Thymus (tissue), 11 donors: ENCODE measurements around the gene SUPT20HL1. TPM values are rescaled to one million over a fixed set of nuclear protein-coding genes. Genes with fewer than 3 reads are reported as not detected.
"Not testable (repeated sequence)": the region's sequence is repeated elsewhere in the genome, so short reads cannot be mapped to it uniquely, and the experiment has no call there.

ENCODE experiments used
- DNase-seq, 9 donors: peaks; one replicate each; pipeline ENCODE4 v3.0.0-alpha.2; 2013; ENCODE audit warnings: low spot score in 9 of 9, low read depth in 6 of 9, missing footprints in 1 of 9
- H3K27ac ChIP-seq, 2 donors: one replicate each; pipeline ENCODE4 v1.5.1; 2013; ENCODE audit warnings: control low read depth in 1 of 2, low read depth in 1 of 2, low read length in 1 of 2, mild to moderate bottlenecking in 1 of 2, moderate library complexity in 1 of 2
- H3K27me3 ChIP-seq, 2 donors: one replicate each; pipeline ENCODE4 v1.5.1; 2013; ENCODE audit warnings: low read length in 1 of 2; ENCODE audit not compliant: control insufficient read depth in 2 of 2, insufficient read depth in 1 of 2
- H3K36me3 ChIP-seq, 2 donors: one replicate each; pipeline ENCODE4 v1.5.1; 2013; ENCODE audit warnings: low read length in 1 of 2, mild to moderate bottlenecking in 1 of 2, moderate library complexity in 1 of 2; ENCODE audit not compliant: control insufficient read depth in 2 of 2, insufficient read depth in 2 of 2
- H3K4me1 ChIP-seq, 2 donors: one replicate each; pipeline ENCODE4 v1.5.1; 2013; ENCODE audit warnings: low read length in 2 of 2; ENCODE audit not compliant: control insufficient read depth in 2 of 2, insufficient read depth in 2 of 2
- H3K4me3 ChIP-seq, 2 donors: one replicate each; pipeline ENCODE4 v1.5.1; 2013; ENCODE audit warnings: low read length in 2 of 2, control low read depth in 1 of 2, mild to moderate bottlenecking in 1 of 2
- H3K9me3 ChIP-seq, 2 donors: one replicate each; pipeline ENCODE4 v1.5.1; 2013; ENCODE audit warnings: low read length in 1 of 2, mild to moderate bottlenecking in 1 of 2; ENCODE audit not compliant: control insufficient read depth in 2 of 2, insufficient read depth in 1 of 2
- WGBS: extraction: QIAGEN DNeasy Blood & Tissue Kit; methylation state at CpG from one replicate; pipeline ENCODE4 v1.1.7; 2013; 5-methylcytosine and 5-hydroxymethylcytosine counted together
- polyA plus RNA-seq: library from polyadenylated mRNA; stranded (reverse); fragments of 200-250 nt; gene quantifications from one replicate; pipeline ENCODE4 v1.2.3, GENCODE V29; 2013
- total RNA-seq: library from RNA; stranded (reverse); fragments of 120-200 nt; gene quantifications from one replicate; pipeline ENCODE4 v1.2.4, GENCODE V29; 2013
- donor health status: healthy.

Gene SUPT20HL1
- total and polyA plus RNA-seq, 2 donors: 0.02 TPM; not detected in 1

- H3K36me3 ChIP-seq: no peaks in the 10 kb centered on the region
- no peak overlapping the region for H3K27ac ChIP-seq
- H3K4me3 ChIP-seq: no peak overlapping the region
- no peaks in the 10 kb centered on the region for H3K4me1 ChIP-seq
- no peaks in the 10 kb centered on the region for H3K27me3 ChIP-seq
- 98% methylated on average over 8 of the region's 8 CpGs for WGBS
- no peaks in the 10 kb centered on the region for H3K9me3 ChIP-seq
- DNase-seq: no peak
Observed at GRCh38 chrX:24355095-24355494, 5.3 kb upstream of the SUPT20HL1 start.

GRCh38 chrX:24357106-24357505 is 3.3 kb upstream of the SUPT20HL1 start:
- H3K9me3 ChIP-seq: no peaks in the 10 kb centered on the region
- no peak for DNase-seq
- no peak overlapping the region for H3K4me3 ChIP-seq
- no peaks in the 10 kb centered on the region for H3K27me3 ChIP-seq
- H3K36me3 ChIP-seq: no peaks in the 10 kb centered on the region
- no peaks in the 10 kb centered on the region for H3K4me1 ChIP-seq
- no peak overlapping the region for H3K27ac ChIP-seq

DNA sequence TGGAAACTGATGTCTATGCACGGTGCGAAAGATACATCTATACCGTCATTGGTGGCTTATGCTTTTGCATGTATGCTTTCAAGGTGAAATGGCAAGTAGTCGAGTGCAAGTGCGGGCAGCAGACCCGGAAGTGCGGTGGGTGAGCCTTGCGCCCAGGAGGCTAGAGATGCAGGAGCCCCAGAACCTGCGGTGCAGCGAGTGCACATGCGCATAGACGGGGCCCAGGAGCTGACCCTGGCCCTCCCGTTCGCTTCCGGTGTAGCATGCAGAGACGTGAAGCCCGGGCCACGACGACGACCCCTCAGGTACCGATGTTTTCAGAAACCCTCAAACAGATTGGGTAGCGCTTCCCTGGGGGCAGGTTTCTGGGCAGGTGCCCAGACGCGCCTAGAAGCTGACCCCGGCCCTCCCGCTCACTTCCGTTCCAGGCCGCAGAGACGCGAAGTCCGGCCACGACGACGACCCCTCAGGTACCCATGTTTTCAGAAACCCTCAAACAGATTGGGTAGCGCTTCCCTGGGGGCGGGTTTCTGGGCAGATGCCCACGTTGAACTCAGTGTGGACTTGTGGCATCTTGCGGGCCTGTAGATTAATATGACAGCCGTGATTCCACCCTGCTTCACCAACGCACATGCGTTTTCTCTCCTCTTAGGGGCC is 1.8 kb downstream of the SUPT20HL1 start:
- H3K27ac ChIP-seq, H3K36me3 ChIP-seq, DNase-seq, H3K27me3 ChIP-seq, H3K9me3 ChIP-seq, H3K4me1 ChIP-seq, H3K4me3 ChIP-seq: not testable (repeated sequence)
- WGBS: 98% methylated on average over 37 of the region's 41 CpGs

DNA sequence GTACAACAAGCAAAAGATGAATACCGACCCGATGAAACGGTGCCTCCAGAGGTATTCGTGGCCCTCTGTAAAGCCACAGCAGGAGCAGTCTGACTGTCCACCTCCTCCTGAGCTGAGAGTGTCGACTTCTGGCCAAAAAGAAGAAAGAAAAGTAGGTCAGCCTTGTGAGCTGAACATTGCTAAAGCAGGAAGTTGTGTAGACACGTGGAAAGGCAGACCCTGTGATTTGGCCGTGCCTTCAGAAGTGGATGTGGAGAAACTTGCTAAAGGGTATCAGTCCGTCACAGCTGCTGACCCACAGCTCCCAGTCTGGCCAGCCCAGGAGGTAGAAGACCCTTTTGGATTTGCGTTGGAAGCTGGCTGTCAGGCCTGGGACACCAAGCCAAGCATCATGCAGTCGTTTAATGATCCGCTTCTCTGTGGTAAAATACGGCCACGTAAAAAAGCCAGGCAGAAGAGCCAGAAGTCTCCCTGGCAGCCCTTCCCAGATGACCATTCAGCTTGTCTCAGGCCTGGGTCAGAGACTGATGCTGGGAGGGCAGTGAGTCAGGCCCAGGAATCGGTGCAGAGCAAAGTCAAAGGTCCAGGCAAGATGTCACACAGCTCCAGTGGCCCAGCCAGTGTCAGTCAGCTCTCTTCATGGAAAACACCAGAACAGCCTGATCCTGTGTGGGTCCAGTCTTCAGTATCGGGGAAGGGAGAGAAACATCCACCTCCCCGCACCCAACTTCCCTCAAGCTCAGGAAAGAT is 3.2 kb downstream of the SUPT20HL1 start:
- not testable (repeated sequence) for H3K27ac ChIP-seq, H3K27me3 ChIP-seq, H3K9me3 ChIP-seq, H3K4me1 ChIP-seq, H3K4me3 ChIP-seq, H3K36me3 ChIP-seq, DNase-seq
- WGBS: 77% methylated on average over 15 of the region's 16 CpGs

GRCh38 chrX:24364326-24364725 is 3.9 kb downstream of the SUPT20HL1 start:
- H3K27me3 ChIP-seq: no peaks in the 10 kb centered on the region
- H3K4me3 ChIP-seq: no peak overlapping the region
- peaks cover 0 to 6% of the 10 kb centered on the region in 2 donors for H3K4me1 ChIP-seq
- no peaks in the 10 kb centered on the region for H3K9me3 ChIP-seq
- no peak for DNase-seq
- 99% methylated on average over 5 of the region's 5 CpGs for WGBS
- H3K36me3 ChIP-seq: no peaks in the 10 kb centered on the region
- no peak overlapping the region for H3K27ac ChIP-seq

GRCh38 chrX:24364851-24365538 is 4.6 kb downstream of the SUPT20HL1 start:
- DNase-seq: peak in 4 of 9 donors; percentile 4 to 40 (median 13)
- Histone ChIP-seq H3K27ac (peak overlapping the region in 1 of 2 donors; percentile 26), H3K27me3 (no peaks in the 10 kb centered on the region), H3K9me3 (no peaks in the 10 kb centered on the region), H3K4me3 (no peak overlapping the region), H3K36me3 (no peaks in the 10 kb centered on the region), H3K4me1 (peaks cover 0 to 6% of the 10 kb centered on the region in 2 donors)
- 83% methylated on average over 14 of the region's 14 CpGs for WGBS

- DNase-seq, H3K4me3 ChIP-seq, H3K9me3 ChIP-seq, H3K36me3 ChIP-seq, H3K27me3 ChIP-seq, H3K27ac ChIP-seq: not testable (repeated sequence)
- 98% methylated on average over 4 of the region's 4 CpGs for WGBS
- H3K4me1 ChIP-seq: peaks cover 0 to 12% of the 10 kb centered on the region in 2 donors
Observed at GRCh38 chrX:24366762-24367400, 6.4 kb downstream of the SUPT20HL1 start.

DNA sequence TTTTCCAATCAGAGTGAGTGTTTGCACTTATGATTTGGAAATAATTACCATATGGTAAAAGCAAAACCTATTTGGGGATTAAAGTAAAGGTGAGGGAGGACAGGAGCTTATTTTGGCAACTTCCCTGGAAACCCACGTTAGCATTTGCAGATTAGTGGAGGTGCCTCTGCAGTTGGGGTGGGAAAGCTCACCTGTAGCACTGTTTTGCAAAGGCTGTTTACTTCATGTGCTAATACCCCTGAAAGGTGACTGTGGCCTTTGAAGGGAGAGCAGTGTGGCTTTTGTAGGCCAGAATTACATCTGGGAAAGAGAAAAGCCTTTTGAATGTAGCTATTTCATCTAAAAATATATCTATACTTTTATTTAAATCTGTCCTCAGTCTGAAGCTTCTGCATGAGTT is 9.4 kb downstream of the SUPT20HL1 start:
- H3K4me3 ChIP-seq: no peak overlapping the region
- H3K27me3 ChIP-seq: peaks cover 0 to 10% of the 10 kb centered on the region in 2 donors
- DNase-seq: no peak
- H3K9me3 ChIP-seq: no peaks in the 10 kb centered on the region
- H3K36me3 ChIP-seq: no peaks in the 10 kb centered on the region
- H3K27ac ChIP-seq: no peak overlapping the region
- 91% methylated on average over 1 of the region's 1 CpG for WGBS
- peaks cover 0 to 10% of the 10 kb centered on the region in 2 donors for H3K4me1 ChIP-seq
